Prostate gland (tissue), 2 donors: ENCODE results near the gene STK11.

Source experiments
- CTCF ChIP-seq, 4 experiments: fragments of 200-600 bp in 2 of 4; fragments of 450-650 bp in 2 of 4; sonication (generic) in 2 of 4; IDR thresholded peaks; 1 replicate in 3 of 4; 2 replicates in 1 of 4; pipeline ENCODE4 v1.5.1; 2016 to 2019; ENCODE audit warnings: antibody characterized with exemption in 4 of 4, mild to moderate bottlenecking in 2 of 4, moderate library complexity in 2 of 4
- POLR2A ChIP-seq: fragments of 450-650 bp; IDR thresholded peaks from one replicate; pipeline ENCODE4 v1.6.1; 2016; ENCODE audit warnings: antibody characterized with exemption, mild to moderate bottlenecking

GRCh38 chr19:1173845-1174809 is 31.5 kb upstream of the STK11 start, which contains the start of gene SBNO2:
- no peak for TF ChIP-seq CTCF (IDR thresholded peaks at IDR 0.05)
- TF ChIP-seq POLR2A: peak; percentile 88
